Activated CD4-positive, CD25-positive, alpha-beta regulatory T cell treated with anti-CD3 and anti-CD28 coated beads, Interleukin-2, amount 50 U/mL, for 16 hours (primary cell): Measurements from ENCODE around the gene TMPRSS4.

Experiments used
- DNase-seq: peaks from one replicate; pipeline ENCODE4 v3.0.0-alpha.2; 2020; ENCODE audit warnings: low read depth, low spot score

The TMPRSS4 gene

GRCh38 chr11:118104491-118104890, 27.6 kb downstream of the TMPRSS4 start:
- DNase-seq: no peak

- no peak for DNase-seq
Measured at GRCh38 chr11:118105657-118106305, 28.9 kb downstream of the TMPRSS4 start.

- no peak for DNase-seq
Measured at GRCh38 chr11:118106789-118107335, 30.0 kb downstream of the TMPRSS4 start.

GRCh38 chr11:118108513-118108912, 31.6 kb downstream of the TMPRSS4 start:
- DNase-seq: no peak

GRCh38 chr11:118109231-118109630, 32.4 kb downstream of the TMPRSS4 start:
- no peak for DNase-seq

GRCh38 chr11:118111019-118111743, 34.3 kb downstream of the TMPRSS4 start:
- DNase-seq: no peak

GRCh38 chr11:118111744-118112035, 34.8 kb downstream of the TMPRSS4 start:
- no peak for DNase-seq

- no peak for DNase-seq
Measured at GRCh38 chr11:118112711-118113430, 36.0 kb downstream of the TMPRSS4 start.

GRCh38 chr11:118114266-118114665, 37.4 kb downstream of the TMPRSS4 start:
- no peak for DNase-seq

- DNase-seq: no peak
Measured at GRCh38 chr11:118115048-118115447, 38.2 kb downstream of the TMPRSS4 start.

GRCh38 chr11:118117790-118118601, 41.1 kb downstream of the TMPRSS4 start:
- DNase-seq: no peak

- no peak for DNase-seq
Measured at GRCh38 chr11:118120793-118121192, 43.9 kb downstream of the TMPRSS4 start.

GRCh38 chr11:118124929-118125535, 48.2 kb downstream of the TMPRSS4 start:
- DNase-seq: no peak

GRCh38 chr11:118126082-118126838, 49.4 kb downstream of the TMPRSS4 start:
- DNase-seq: no peak

GRCh38 chr11:118128310-118128709, 51.4 kb downstream of the TMPRSS4 start:
- no peak for DNase-seq

- DNase-seq: no peak
Measured at GRCh38 chr11:118128721-118129470, 52.0 kb downstream of the TMPRSS4 start.

GRCh38 chr11:118129471-118130172, 52.7 kb downstream of the TMPRSS4 start:
- DNase-seq: no peak

- DNase-seq: no peak
Measured at GRCh38 chr11:118132385-118133151, 55.7 kb downstream of the TMPRSS4 start.
